AG09309 (cell line): Measurements from ENCODE around the gene ALG3.

Experiments used
- DNase-seq: peaks from one replicate; pipeline ENCODE4 v3.0.0-alpha.2; 2010; ENCODE audit warnings: low read depth
- H3K4me3 ChIP-seq: 2 replicates; pipeline ENCODE4 v1.5.1; 2011; ENCODE audit warnings: mild to moderate bottlenecking, low read depth, low read length, moderate library complexity; ENCODE audit not compliant: control insufficient read depth
- CTCF ChIP-seq: IDR thresholded peaks from 2 replicates; pipeline ENCODE4 v1.5.1; 2011; ENCODE audit warnings: mild to moderate bottlenecking, low read depth, low read length, inconsistent platforms; ENCODE audit not compliant: insufficient read depth, control insufficient read depth; ENCODE audit errors: missing control alignments

ALG3 gene

GRCh38 chr3:184250167-184250828, 1.5 kb upstream of the ALG3 start:
- peak; percentile 96 for TF ChIP-seq CTCF
- peak overlapping the region; percentile 98 for H3K4me3 ChIP-seq
- peak; percentile 48 for DNase-seq

DNA sequence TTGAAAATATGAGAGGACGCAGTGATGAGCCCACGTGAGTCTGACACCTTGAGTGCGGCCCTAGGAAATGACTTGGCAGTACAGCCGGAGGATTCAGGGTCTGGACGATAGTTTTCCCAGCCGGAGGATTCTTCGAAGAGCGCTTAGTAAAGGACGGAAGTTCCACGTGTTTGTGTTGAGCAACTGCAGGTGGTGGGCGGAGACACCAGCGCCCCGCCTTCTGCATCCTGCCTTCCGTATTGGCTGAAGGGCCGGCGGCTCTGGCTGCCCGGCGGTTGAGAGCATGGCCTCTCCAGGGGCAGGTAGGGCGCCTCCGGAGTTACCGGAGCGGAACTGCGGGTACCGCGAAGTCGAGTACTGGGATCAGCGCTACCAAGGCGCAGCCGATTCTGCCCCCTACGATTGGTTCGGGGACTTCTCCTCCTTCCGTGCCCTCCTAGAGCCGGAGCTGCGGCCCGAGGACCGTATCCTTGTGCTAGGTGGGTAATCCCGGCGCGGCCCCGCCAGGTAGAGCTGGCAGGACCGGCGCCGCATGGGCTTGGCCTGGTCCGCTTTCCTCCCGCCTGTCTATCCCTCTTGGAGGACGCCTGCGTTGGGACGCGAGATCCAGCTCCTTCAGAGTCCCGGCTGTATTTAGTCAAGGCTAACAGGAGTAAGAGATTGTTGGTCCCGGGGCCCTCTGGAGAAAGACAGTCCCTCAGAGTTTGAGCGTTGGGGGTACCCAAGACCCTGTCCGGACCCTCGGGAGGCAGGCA, 827 bp upstream of the ALG3 start, which contains the start of gene EEF1AKMT4:
EEF1AKMT4 (plus strand) TSS at position 261 of the 755 bp plus-strand sequence; CDS start at position 284, 23 bp downstream.
- peak; percentile 93 for DNase-seq
- peak within 1 kb of the TSS; percentile 98 for H3K4me3 ChIP-seq
- peak; percentile 60 for TF ChIP-seq CTCF

GRCh38 chr3:184242297-184242685, 6.5 kb downstream of the ALG3 start:
- no peak for TF ChIP-seq CTCF
- DNase-seq = no peak
- no peak overlapping the region for H3K4me3 ChIP-seq

DNA sequence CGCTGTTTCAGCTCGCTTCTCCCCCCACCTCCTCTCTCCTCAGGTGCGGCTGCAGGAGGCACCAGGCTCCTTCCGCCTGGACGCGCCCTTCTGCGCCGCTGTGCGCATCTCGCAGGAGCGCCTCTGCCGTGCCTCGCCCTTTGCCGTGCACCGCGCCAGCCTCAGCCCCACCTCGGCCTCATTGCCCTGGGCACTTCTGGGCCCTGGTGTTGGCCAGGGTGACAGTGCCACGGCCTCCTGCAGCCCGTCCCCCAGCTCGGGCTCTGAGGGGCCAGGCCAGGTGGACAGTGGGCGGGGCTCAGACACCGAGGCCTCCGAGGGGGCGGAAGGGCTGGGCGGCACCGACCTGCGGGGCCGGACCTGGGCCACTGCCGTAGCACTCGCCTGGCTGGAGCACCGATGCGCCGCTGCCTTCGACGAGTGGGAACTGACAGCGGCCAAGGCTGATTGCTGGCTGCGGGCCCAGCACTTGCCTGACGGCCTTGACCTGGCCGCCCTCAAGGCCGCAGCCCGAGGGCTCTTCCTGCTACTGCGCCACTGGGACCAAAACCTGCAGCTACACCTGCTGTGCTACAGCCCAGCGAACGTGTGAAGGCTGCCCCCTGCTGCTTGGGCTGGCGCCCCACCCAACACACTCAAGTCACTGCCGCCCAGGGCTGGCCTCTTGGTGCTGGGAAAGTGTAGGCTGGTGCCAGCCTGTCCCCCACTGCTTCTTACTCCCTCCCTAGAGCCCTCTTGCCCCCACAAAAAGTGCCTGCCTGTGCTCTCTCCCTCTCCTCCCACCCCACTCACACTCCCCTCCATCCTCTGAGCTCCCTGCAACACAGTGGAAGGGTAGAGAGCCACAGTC, 7.1 kb downstream of the ALG3 start:
- no peak overlapping the region for H3K4me3 ChIP-seq
- no peak for DNase-seq
- peak; percentile 49 for TF ChIP-seq CTCF

DNA sequence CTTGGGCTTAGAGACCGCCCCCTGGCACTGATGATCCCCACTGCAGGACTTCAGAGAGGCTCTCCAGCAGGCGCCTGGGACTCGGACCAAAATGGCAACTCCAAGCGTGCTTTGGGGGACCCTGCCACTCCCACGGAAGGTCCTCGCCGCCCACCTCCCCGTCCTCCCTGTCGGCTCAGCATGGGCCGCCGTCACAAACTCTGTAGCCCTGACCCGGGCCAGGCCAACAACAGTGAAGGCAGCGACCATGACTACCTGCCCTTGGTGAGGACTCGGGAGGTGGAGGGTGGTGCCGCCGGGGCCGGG, 7.7 kb downstream of the ALG3 start:
- no peak for TF ChIP-seq CTCF
- H3K4me3 ChIP-seq = no peak overlapping the region
- DNase-seq = no peak

DNA sequence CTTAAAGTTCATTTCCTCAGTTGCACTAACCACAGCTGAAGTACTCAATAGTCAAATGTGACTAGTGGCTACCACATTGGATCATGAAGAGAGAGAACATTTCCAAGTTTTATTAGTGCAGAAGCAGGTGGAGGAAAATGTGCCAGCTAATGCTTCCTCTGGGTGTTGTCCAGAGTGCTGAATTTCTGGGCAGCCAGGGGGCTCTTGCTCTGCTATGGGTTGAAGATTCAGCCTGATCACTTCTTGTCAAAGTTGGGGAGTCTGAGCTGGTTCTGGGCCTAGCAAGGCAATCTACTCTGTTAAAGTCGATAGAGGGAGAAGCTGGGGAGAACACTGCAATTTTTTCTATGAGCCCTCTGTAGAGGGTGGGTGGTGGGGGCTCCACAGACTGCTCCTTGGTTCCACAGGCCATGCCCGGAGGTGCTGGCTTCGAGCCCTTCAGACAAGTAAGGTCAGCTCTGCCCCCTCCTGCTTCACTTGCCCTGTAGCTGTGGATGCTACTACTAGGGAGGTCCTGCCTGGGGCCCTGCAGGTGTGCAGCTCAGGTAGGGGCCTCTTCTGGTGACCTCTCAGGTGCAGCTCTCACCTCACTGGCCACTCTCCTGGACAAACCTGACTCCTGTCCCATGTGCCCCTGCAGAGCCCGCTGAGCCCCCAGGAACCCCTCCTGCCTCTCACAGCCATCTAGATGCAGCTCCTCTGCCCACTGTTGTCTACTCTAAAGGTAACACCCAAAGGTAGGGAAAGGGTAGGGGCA, 8.2 kb downstream of the ALG3 start:
- no peak for DNase-seq
- no peak for TF ChIP-seq CTCF
- no peak overlapping the region for H3K4me3 ChIP-seq
